NB4 (cell line): Measurements from ENCODE around the gene CTBP2.

ENCODE experiments used
- POLR2A ChIP-seq: IDR thresholded peaks from 2 replicates; pipeline ENCODE4 v1.6.1; 2011; ENCODE audit warnings: mild to moderate bottlenecking; ENCODE audit not compliant: insufficient read length; ENCODE audit errors: extremely low read depth
- TF ChIP-seq, protein P1 (sequence below): IDR thresholded peaks from one replicate; pipeline ENCODE4 v1.5.1; 2012; ENCODE audit warnings: low read depth, low read length
- TF ChIP-seq, protein P2 (sequence below): IDR thresholded peaks from 2 replicates; pipeline ENCODE4 v1.6.1; 2011; ENCODE audit warnings: low read depth, low read length

DNA sequence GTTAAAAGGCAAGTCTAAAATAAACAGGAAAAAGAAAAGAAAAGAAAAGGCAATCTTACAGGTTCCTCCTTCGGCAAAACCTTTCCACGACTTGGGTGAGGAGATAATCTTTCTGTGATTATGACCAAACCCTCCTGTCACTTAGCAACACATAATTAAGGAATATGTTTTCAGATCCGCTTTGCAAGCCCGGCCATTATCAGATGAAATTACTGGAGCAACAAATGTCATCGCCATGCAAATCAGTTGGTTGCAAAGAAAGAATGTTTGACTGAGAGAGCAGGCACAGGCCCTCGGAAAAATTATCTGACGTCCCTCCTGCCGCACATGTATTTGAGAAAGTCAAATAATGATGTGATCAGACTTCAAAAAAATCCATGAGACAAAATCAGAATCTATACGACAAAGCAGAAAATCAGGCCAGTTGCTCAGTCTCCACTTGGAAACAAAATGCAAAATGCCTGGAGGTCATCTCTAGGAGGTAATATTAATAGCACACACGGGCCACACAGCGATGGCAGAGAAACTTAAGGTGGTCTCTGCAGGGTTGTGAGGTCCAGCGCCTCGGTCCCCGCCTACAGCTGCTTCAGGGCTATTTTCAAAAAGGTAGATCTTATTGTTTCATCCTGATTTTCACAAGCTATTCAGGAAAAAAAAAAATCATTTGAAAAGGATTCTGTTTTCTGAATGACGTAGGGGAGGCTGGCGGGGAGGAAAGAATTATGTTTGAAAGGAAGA lies 135.7 kb downstream of the CTBP2 start:
- TF ChIP-seq, protein P1, sequence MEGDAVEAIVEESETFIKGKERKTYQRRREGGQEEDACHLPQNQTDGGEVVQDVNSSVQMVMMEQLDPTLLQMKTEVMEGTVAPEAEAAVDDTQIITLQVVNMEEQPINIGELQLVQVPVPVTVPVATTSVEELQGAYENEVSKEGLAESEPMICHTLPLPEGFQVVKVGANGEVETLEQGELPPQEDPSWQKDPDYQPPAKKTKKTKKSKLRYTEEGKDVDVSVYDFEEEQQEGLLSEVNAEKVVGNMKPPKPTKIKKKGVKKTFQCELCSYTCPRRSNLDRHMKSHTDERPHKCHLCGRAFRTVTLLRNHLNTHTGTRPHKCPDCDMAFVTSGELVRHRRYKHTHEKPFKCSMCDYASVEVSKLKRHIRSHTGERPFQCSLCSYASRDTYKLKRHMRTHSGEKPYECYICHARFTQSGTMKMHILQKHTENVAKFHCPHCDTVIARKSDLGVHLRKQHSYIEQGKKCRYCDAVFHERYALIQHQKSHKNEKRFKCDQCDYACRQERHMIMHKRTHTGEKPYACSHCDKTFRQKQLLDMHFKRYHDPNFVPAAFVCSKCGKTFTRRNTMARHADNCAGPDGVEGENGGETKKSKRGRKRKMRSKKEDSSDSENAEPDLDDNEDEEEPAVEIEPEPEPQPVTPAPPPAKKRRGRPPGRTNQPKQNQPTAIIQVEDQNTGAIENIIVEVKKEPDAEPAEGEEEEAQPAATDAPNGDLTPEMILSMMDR = no peak
- no peak for TF ChIP-seq POLR2A
- TF ChIP-seq, protein P2, sequence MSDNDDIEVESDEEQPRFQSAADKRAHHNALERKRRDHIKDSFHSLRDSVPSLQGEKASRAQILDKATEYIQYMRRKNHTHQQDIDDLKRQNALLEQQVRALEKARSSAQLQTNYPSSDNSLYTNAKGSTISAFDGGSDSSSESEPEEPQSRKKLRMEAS = no peak
